CD4-positive, alpha-beta T cell treated with Interleukin-4 for 1 hour (primary cell): ENCODE data around the gene FZD2.

Source experiments
- DNase-seq, 2 donors: peaks; one replicate each; pipeline ENCODE4 v3.0.0-alpha.2; 2020 to 2022

FZD2 gene

GRCh38 chr17:44608727-44609435 is 51.6 kb downstream of the FZD2 start:
- no peak for DNase-seq

- no peak for DNase-seq
These were observed 53.0 kb downstream of the FZD2 start for GRCh38 chr17:44610331-44610730.
